Measurements from ENCODE around the gene AP1M1. TPM values are rescaled to one million over a fixed set of nuclear protein-coding genes. Genes with fewer than 3 reads are reported as not detected.

Gene AP1M1
- total and polyA plus RNA-seq, 9 donors, result 28.4 to 81.7 (median 51.6) TPM

DNA sequence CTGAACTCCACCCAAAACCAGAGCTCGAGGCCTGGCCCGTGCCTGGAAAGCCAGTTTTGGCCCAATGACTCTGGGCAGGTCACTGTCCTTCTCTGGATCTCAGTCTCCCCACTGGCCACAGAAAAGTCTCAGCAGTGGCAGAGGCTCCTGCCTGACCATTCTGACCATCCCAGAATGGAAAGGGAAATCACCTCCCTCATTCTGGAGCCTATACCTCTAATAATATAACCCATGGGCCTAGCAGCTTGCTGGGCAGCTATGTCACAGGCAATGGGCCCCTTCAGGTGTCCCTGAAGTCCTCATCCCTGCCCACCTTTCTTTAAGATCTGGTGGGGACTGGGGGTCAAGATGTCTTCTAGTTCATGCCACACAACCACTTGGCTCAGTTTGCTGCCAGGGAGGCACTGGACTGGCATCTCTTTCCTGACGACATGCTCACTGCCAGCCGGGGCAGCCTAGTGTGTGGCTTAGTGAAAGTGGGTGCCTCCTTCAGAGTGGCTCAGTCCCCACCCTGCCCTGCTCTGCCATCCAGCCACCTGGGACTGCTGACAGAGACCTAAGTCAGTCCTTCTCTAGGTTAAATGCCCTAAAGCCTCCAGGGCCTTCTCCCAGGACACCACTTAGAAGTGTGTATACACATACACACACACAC lies 62.6 kb downstream of the AP1M1 start:
- DNase-seq, result no peak
- intact Hi-C loops (cut with DNase I), result loop anchor here in 1 of 4 donors (5.0 kb wide), 1 partner anchor 117 kb away; no protein-coding TSS in a partner anchor
- H3K9me3 ChIP-seq, result no peaks in the 10 kb centered on the region
- TF ChIP-seq, protein P1, sequence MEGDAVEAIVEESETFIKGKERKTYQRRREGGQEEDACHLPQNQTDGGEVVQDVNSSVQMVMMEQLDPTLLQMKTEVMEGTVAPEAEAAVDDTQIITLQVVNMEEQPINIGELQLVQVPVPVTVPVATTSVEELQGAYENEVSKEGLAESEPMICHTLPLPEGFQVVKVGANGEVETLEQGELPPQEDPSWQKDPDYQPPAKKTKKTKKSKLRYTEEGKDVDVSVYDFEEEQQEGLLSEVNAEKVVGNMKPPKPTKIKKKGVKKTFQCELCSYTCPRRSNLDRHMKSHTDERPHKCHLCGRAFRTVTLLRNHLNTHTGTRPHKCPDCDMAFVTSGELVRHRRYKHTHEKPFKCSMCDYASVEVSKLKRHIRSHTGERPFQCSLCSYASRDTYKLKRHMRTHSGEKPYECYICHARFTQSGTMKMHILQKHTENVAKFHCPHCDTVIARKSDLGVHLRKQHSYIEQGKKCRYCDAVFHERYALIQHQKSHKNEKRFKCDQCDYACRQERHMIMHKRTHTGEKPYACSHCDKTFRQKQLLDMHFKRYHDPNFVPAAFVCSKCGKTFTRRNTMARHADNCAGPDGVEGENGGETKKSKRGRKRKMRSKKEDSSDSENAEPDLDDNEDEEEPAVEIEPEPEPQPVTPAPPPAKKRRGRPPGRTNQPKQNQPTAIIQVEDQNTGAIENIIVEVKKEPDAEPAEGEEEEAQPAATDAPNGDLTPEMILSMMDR (IDR thresholded peaks at IDR 0.05), result no peak
- TF ChIP-seq EP300 (IDR thresholded peaks at IDR 0.05) (no peak), POLR2A (IDR thresholded peaks at IDR 0.05) (no peak)
- no peaks in the 10 kb centered on the region for H3K4me1 ChIP-seq (ENCODE audit: insufficient read depth)
- 77 to 94% (median 81%) methylated on average over 4 of the region's 4 CpGs for WGBS, 3 donors
- no peaks in the 10 kb centered on the region for H3K36me3 ChIP-seq
- H3K4me3 ChIP-seq, result no peak overlapping the region
- no peak overlapping the region for H3K27ac ChIP-seq
- H3K27me3 ChIP-seq, result no peaks in the 10 kb centered on the region

GRCh38 chr19:16260812-16261161 lies 63.1 kb downstream of the AP1M1 start:
- Histone ChIP-seq H3K4me1 (ENCODE audit: insufficient read depth) (no peaks in the 10 kb centered on the region), H3K4me3 (no peak overlapping the region), H3K9me3 (no peaks in the 10 kb centered on the region), H3K27me3 (no peaks in the 10 kb centered on the region), H3K27ac (no peak overlapping the region), H3K36me3 (no peaks in the 10 kb centered on the region)
- TF ChIP-seq POLR2A (IDR thresholded peaks at IDR 0.05), result no peak
- TF ChIP-seq, protein P1 (IDR thresholded peaks at IDR 0.05), result no peak
- TF ChIP-seq EP300 (IDR thresholded peaks at IDR 0.05), result no peak
- intact Hi-C loops (cut with DNase I), result loop anchor here in 1 of 4 donors (5.0 kb wide), 1 partner anchor 117 kb away; no protein-coding TSS in a partner anchor
- no peak for DNase-seq
- WGBS, 3 donors, result 82 to 96% (median 86%) methylated on average over 4 of the region's 4 CpGs

DNA sequence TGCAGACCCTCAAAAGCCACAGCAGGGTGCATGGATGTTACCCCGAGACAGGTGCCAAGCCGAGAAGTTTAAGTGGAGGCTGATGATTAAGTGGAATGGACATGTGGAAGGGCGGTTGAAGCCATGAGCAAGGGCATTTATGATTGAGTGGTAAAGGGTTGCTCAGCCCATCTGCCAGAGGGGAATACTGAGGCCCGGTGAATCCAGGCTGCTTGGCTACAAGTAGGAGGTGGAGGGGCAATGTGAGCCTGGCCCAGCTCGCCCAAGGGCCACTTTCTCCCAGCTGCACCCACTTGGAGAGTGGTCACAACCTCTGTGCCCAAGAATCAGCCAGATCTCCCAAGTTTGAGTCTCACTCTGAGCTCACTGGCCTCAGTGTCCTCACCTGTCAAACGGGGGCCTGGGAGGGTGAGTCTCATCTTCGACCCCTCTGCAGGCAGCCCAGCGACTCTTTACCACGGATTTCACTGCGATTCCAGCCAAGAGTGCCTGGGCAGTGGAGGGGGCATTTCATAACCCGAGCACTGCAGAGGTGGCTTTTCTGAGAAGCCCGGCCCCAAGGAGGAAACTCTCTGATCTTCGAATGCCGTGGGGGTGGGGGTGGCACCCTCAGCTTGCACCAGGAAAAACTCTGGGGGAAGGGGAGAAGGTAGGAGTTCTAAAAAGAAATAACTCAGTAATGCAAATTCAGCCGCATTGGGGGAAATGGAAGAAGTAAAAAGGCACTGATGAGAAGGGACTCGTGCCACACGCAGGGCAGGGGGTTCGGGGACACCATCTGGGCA lies 64.1 kb downstream of the AP1M1 start:
- Histone ChIP-seq H3K36me3 (no peaks in the 10 kb centered on the region), H3K27me3 (no peaks in the 10 kb centered on the region)

GRCh38 chr19:16262618-16263017 lies 64.9 kb downstream of the AP1M1 start:
- Histone ChIP-seq H3K27ac (no peak overlapping the region), H3K27me3 (no peaks in the 10 kb centered on the region), H3K9me3 (no peaks in the 10 kb centered on the region), H3K4me1 (ENCODE audit: insufficient read depth) (no peaks in the 10 kb centered on the region), H3K4me3 (no peak overlapping the region), H3K36me3 (no peaks in the 10 kb centered on the region)
- intact Hi-C loops (cut with DNase I), result loop anchor here in 1 of 4 donors (5.0 kb wide), 1 partner anchor 115 kb away; no protein-coding TSS in a partner anchor
- peak in 1 of 5 donors; percentile 57 for DNase-seq
- TF ChIP-seq EP300 (IDR thresholded peaks at IDR 0.05) (no peak), POLR2A (IDR thresholded peaks at IDR 0.05) (no peak)
- TF ChIP-seq, protein P1 (IDR thresholded peaks at IDR 0.05), result no peak
- 20 to 35% (median 24%) methylated on average over 8 of the region's 8 CpGs for WGBS, 3 donors

More for the DNA sequence above, 64.1 kb downstream of the AP1M1 start:
- intact Hi-C loops (cut with DNase I), result loop anchor here in 1 of 4 donors (5.0 kb wide), 1 partner anchor 116 kb away; no protein-coding TSS in a partner anchor
- H3K4me3 ChIP-seq, result no peak overlapping the region
- WGBS, 3 donors, result 83 to 86% (median 85%) methylated on average over 18 of the region's 18 CpGs
- H3K9me3 ChIP-seq, result no peaks in the 10 kb centered on the region
- no peak overlapping the region for H3K27ac ChIP-seq
- H3K4me1 ChIP-seq (ENCODE audit: insufficient read depth), result no peaks in the 10 kb centered on the region
- DNase-seq, result no peak
- TF ChIP-seq EP300 (IDR thresholded peaks at IDR 0.05) (no peak), POLR2A (IDR thresholded peaks at IDR 0.05) (no peak)
- TF ChIP-seq, protein P1 (IDR thresholded peaks at IDR 0.05), result no peak
